Liver (tissue), 9 donors: ENCODE data around the gene GRAP2. TPM values are rescaled to one million over a fixed set of nuclear protein-coding genes. Genes with fewer than 3 reads are reported as not detected.
A peak's percentile ranks its signal among the peaks of the same experiment; 100 is the strongest.

Experiments
- DNase-seq: peaks from one replicate; pipeline ENCODE4 v3.0.0-alpha.2; 2017; ENCODE audit warnings: low spot score
- H3K27ac ChIP-seq, 2 donors: one replicate each; pipeline ENCODE4 v1.7.0; 2013; ENCODE audit warnings: inconsistent platforms in 2 of 2, low read length in 2 of 2, control low read depth in 1 of 2, low read depth in 1 of 2, mild to moderate bottlenecking in 1 of 2
- H3K27me3 ChIP-seq, 4 donors: one replicate each; pipeline versions ENCODE4 v1.6.1 to v1.7.0; 2013; ENCODE audit warnings: low read length in 3 of 4, inconsistent platforms in 1 of 4, mild to moderate bottlenecking in 1 of 4, moderate library complexity in 1 of 4; ENCODE audit not compliant: control insufficient read depth in 4 of 4, insufficient read depth in 4 of 4
- H3K36me3 ChIP-seq, 4 donors: one replicate each; pipeline versions ENCODE4 v1.6.1 to v1.7.0; 2013; ENCODE audit warnings: low read length in 3 of 4, mild to moderate bottlenecking in 3 of 4, low read depth in 1 of 4, moderate library complexity in 1 of 4; ENCODE audit not compliant: control insufficient read depth in 4 of 4, insufficient read depth in 3 of 4
- H3K4me1 ChIP-seq, 4 donors: one replicate each; pipeline versions ENCODE4 v1.6.1 to v1.7.0; 2013; ENCODE audit warnings: low read length in 3 of 4, mild to moderate bottlenecking in 3 of 4, moderate library complexity in 1 of 4; ENCODE audit not compliant: control insufficient read depth in 4 of 4, insufficient read depth in 4 of 4
- H3K4me3 ChIP-seq, 3 donors: one replicate each; pipeline versions ENCODE4 v1.6.1 to v1.7.0; 2013; ENCODE audit warnings: low read length in 3 of 3, control low read depth in 1 of 3, low read depth in 1 of 3, mild to moderate bottlenecking in 1 of 3
- H3K9ac ChIP-seq, 2 donors: one replicate each; pipeline ENCODE4 v1.7.0; 2013; ENCODE audit warnings: low read length in 2 of 2, mild to moderate bottlenecking in 2 of 2, moderate library complexity in 2 of 2, control low read depth in 1 of 2, low read depth in 1 of 2
- H3K9me3 ChIP-seq, 4 donors: one replicate each; pipeline versions ENCODE4 v1.6.1 to v1.7.0; 2013; ENCODE audit warnings: low read length in 3 of 4; ENCODE audit not compliant: control insufficient read depth in 4 of 4
- EGR1 ChIP-seq, 2 donors: IDR thresholded peaks; 2 replicates each; pipeline ENCODE4 v1.6.1; 2016 to 2018; ENCODE audit warnings: antibody characterized with exemption in 2 of 2, low read depth in 2 of 2
- FOXA1 ChIP-seq: IDR thresholded peaks from 2 replicates; pipeline ENCODE4 v1.6.1; 2016; ENCODE audit warnings: antibody characterized with exemption
- FOXA2 ChIP-seq: IDR thresholded peaks from 2 replicates; pipeline ENCODE4 v1.6.1; 2016; ENCODE audit warnings: antibody characterized with exemption
- GABPA ChIP-seq, 2 donors: IDR thresholded peaks in 1 of 2; conservative IDR thresholded peaks in 1 of 2; 2 replicates each; pipeline ENCODE4 v1.6.1; 2016; ENCODE audit warnings: antibody characterized with exemption in 2 of 2, mild to moderate bottlenecking in 1 of 2, moderate library complexity in 1 of 2
- HNF4A ChIP-seq, 2 donors: conservative IDR thresholded peaks; 2 replicates each; pipeline ENCODE4 v1.6.1; 2016; ENCODE audit warnings: antibody characterized with exemption in 2 of 2, mild to moderate bottlenecking in 2 of 2
- NR2F2 ChIP-seq: IDR thresholded peaks from 2 replicates; pipeline ENCODE4 v1.6.1; 2016; ENCODE audit warnings: antibody characterized with exemption
- RAD21 ChIP-seq, 2 donors: IDR thresholded peaks; 2 replicates each; pipeline ENCODE4 v1.6.1; 2016; ENCODE audit warnings: antibody characterized with exemption in 2 of 2, mild to moderate bottlenecking in 2 of 2
- RXRA ChIP-seq, 2 donors: IDR thresholded peaks; 2 replicates each; pipeline ENCODE4 v1.6.1; 2017 to 2018; ENCODE audit warnings: antibody characterized with exemption in 2 of 2, mild to moderate bottlenecking in 1 of 2
- SP1 ChIP-seq: IDR thresholded peaks from 2 replicates; pipeline ENCODE4 v1.6.1; 2018; ENCODE audit warnings: antibody characterized with exemption, mild to moderate bottlenecking
- TAF1 ChIP-seq: conservative IDR thresholded peaks from 2 replicates; pipeline ENCODE4 v1.6.1; 2016; ENCODE audit warnings: antibody characterized with exemption, mild to moderate bottlenecking
- WGBS: extraction: QIAGEN DNeasy Blood & Tissue Kit; methylation state at CpG from one replicate; pipeline ENCODE4 v1.1.7; 2013; 5-methylcytosine and 5-hydroxymethylcytosine counted together
- polyA plus RNA-seq, 2 donors: library from polyadenylated mRNA; stranded (reverse) in 1 of 2; unstranded in 1 of 2; fragments of 200-250 nt in 1 of 2; fragments of >200 nt in 1 of 2; fragmentation: Nextera tagmentation in 1 of 2; extraction: Ambion mirVana in 1 of 2; gene quantifications; one replicate each; pipeline versions ENCODE4 v1.2.1 to v1.2.3, GENCODE V29; 2013 to 2015
- total RNA-seq, 2 donors: library from RNA; depleted of rRNA; stranded (reverse); fragments of >200 nt; gene quantifications; one replicate each; pipeline ENCODE4 v1.2.3, GENCODE V29; 2014
- TF ChIP-seq, protein P1 (sequence below): IDR thresholded peaks from 2 replicates; pipeline ENCODE4 v1.6.1; 2016; ENCODE audit warnings: antibody characterized with exemption
- TF ChIP-seq, protein P2 (sequence below): IDR thresholded peaks from 2 replicates; pipeline ENCODE4 v1.6.1; 2016; ENCODE audit warnings: antibody characterized with exemption
- TF ChIP-seq, protein P3 (sequence below): IDR thresholded peaks from 2 replicates; pipeline ENCODE4 v1.6.1; 2016; ENCODE audit warnings: antibody characterized with exemption, mild to moderate bottlenecking
- TF ChIP-seq, protein P4 (sequence below): IDR thresholded peaks from 2 replicates; pipeline ENCODE4 v1.6.1; 2016; ENCODE audit warnings: antibody characterized with exemption
- donor health status: healthy.
- donor health status: healthy.
- donor health status: healthy.
- donor health status: healthy.
- donor health status: healthy.

GRAP2 gene
- total and polyA plus RNA-seq, 4 donors = 0.22 to 38.2 (median 0.78) TPM

DNA sequence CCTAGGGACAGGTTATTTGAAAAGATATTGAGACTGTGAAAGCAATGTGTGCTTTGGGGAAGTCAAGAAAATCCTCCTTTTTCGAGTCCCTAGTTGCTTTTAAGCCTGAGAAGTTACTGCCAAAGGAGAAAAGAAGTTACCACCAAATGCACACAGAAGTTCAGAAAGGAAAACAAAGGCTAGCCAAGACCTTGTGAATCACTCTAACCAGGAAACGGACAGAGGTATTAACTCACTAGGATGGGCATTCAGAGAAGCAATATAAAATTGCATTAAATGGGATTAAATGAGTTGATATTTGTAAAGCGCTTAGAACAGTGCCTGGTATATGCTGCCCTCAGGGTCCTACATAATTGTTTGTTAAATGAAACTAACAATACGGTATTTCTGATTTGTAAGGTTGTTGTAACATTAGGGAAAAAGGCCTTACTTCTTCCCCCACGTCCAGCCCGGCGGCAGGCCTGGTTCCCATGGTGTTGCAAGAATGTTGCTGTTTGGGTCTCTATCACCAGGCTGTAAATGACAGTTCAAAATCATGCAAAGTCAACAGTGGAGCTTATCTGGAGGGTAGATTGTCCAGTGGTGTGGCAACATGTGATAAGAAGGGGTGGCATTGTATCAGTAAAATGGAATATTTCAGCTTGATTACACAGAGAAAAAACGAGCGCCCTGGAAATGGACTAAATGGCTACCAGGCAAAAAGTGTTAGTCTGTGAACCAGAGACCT lies 66.4 kb downstream of the GRAP2 start:
- Histone ChIP-seq H3K4me3 (no peak overlapping the region), H3K27ac (no peak overlapping the region), H3K9me3 (no peaks in the 10 kb centered on the region), H3K36me3 (no peaks in the 10 kb centered on the region), H3K4me1 (peaks cover 0 to 4% (median 0%) of the 10 kb centered on the region in 4 donors), H3K27me3 (no peaks in the 10 kb centered on the region), H3K9ac (no peak overlapping the region)
- TF ChIP-seq RAD21 (IDR thresholded peaks at IDR 0.05) (no peak), GABPA (IDR thresholded peaks at IDR 0.05 in 1 of 2, conservative IDR thresholded peaks at IDR 0.05 in 1 of 2) (no peak), FOXA2 (peak; percentile 6)
- TF ChIP-seq, protein P1, sequence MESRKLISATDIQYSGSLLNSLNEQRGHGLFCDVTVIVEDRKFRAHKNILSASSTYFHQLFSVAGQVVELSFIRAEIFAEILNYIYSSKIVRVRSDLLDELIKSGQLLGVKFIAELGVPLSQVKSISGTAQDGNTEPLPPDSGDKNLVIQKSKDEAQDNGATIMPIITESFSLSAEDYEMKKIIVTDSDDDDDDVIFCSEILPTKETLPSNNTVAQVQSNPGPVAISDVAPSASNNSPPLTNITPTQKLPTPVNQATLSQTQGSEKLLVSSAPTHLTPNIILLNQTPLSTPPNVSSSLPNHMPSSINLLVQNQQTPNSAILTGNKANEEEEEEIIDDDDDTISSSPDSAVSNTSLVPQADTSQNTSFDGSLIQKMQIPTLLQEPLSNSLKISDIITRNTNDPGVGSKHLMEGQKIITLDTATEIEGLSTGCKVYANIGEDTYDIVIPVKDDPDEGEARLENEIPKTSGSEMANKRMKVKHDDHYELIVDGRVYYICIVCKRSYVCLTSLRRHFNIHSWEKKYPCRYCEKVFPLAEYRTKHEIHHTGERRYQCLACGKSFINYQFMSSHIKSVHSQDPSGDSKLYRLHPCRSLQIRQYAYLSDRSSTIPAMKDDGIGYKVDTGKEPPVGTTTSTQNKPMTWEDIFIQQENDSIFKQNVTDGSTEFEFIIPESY = no peak
- TF ChIP-seq, protein P2, sequence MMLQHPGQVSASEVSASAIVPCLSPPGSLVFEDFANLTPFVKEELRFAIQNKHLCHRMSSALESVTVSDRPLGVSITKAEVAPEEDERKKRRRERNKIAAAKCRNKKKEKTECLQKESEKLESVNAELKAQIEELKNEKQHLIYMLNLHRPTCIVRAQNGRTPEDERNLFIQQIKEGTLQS = no peak
- no peak for DNase-seq
- WGBS = 68% methylated on average over 9 of the region's 9 CpGs

DNA sequence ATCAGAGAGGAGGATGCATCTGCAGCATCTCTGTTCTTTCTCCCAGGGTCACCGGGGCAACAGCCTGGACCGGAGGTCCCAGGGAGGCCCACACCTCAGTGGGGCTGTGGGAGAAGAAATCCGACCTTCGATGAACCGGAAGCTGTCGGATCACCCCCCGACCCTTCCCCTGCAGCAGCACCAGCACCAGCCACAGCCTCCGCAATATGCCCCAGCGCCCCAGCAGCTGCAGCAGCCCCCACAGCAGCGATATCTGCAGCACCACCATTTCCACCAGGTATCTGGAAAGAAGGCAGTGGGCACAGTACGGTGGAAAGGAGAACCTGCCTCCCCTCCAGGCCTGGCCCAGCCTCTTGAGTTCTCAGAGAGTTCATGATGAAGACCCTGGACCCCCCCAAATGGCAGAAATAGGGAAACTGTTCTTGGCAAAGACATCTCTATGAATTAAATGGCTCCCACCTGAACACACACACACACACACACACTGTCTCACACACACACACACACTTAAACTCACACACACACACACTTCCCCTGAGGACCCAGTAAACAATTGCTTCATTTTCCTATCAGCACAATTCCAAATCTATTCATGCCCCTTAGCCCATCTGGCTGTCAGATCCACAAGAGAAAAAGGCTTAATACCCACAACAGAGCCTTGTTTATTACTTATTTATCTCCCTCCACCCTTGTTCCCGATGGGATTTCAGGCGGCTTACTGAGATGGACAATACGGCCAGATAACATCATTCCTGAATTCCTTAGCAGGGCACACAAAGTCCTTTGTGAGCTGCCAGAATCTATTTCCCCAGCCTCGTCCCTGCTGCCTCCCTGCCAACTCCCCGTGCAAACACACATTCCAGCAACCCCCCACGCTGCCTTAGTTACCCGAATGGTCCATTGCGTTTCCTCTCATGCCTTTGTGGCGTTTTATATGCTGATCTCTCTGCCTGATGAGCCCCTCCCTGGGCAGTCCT lies 67.4 kb downstream of the GRAP2 start:
- no peak for DNase-seq
- H3K36me3 ChIP-seq = no peaks in the 10 kb centered on the region
- no peak overlapping the region for H3K4me3 ChIP-seq
- no peak overlapping the region for H3K27ac ChIP-seq
- H3K9me3 ChIP-seq = no peaks in the 10 kb centered on the region
- no peak overlapping the region for H3K9ac ChIP-seq
- H3K27me3 ChIP-seq = no peaks in the 10 kb centered on the region
- no peak for TF ChIP-seq TAF1
- peak; percentile 53 for TF ChIP-seq SP1
- 70% methylated on average over 20 of the region's 20 CpGs for WGBS
- H3K4me1 ChIP-seq = peaks cover 0 to 4% (median 0%) of the 10 kb centered on the region in 4 donors

DNA sequence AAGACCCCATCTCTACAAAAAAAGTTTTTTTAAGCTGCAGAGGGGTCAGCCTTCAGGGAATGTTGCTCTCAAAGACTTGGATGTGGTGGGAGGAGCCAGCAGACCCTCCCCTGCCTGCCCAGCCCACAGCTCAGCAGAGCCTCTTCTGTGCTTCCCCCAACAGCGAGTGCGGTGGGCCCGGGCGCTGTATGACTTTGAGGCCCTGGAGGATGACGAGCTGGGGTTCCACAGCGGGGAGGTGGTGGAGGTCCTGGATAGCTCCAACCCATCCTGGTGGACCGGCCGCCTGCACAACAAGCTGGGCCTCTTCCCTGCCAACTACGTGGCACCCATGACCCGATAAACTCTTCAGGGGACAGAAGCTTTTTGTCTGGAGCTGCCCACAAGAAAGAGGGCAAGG lies 69.9 kb downstream of the GRAP2 start:
- whole genome bisulfite sequencing = 96% methylated on average over 10 of the region's 10 CpGs
- no peaks in the 10 kb centered on the region for H3K27me3 ChIP-seq
- no peak for DNase-seq

More for the DNA sequence above, 69.9 kb downstream of the GRAP2 start:
- no peak overlapping the region for H3K4me3 ChIP-seq
- TF ChIP-seq NR2F2 = no peak
- TF ChIP-seq GABPA (IDR thresholded peaks at IDR 0.05 in 1 of 2, conservative IDR thresholded peaks at IDR 0.05 in 1 of 2) = no peak
- no peak for TF ChIP-seq HNF4A (conservative IDR thresholded peaks at IDR 0.05)
- TF ChIP-seq EGR1 (IDR thresholded peaks at IDR 0.05; ENCODE audit: low read depth in 2 of 2) = no peak
- no peak for TF ChIP-seq FOXA1
- TF ChIP-seq FOXA2 = no peak
- TF ChIP-seq TAF1 = no peak
- TF ChIP-seq, protein P3, sequence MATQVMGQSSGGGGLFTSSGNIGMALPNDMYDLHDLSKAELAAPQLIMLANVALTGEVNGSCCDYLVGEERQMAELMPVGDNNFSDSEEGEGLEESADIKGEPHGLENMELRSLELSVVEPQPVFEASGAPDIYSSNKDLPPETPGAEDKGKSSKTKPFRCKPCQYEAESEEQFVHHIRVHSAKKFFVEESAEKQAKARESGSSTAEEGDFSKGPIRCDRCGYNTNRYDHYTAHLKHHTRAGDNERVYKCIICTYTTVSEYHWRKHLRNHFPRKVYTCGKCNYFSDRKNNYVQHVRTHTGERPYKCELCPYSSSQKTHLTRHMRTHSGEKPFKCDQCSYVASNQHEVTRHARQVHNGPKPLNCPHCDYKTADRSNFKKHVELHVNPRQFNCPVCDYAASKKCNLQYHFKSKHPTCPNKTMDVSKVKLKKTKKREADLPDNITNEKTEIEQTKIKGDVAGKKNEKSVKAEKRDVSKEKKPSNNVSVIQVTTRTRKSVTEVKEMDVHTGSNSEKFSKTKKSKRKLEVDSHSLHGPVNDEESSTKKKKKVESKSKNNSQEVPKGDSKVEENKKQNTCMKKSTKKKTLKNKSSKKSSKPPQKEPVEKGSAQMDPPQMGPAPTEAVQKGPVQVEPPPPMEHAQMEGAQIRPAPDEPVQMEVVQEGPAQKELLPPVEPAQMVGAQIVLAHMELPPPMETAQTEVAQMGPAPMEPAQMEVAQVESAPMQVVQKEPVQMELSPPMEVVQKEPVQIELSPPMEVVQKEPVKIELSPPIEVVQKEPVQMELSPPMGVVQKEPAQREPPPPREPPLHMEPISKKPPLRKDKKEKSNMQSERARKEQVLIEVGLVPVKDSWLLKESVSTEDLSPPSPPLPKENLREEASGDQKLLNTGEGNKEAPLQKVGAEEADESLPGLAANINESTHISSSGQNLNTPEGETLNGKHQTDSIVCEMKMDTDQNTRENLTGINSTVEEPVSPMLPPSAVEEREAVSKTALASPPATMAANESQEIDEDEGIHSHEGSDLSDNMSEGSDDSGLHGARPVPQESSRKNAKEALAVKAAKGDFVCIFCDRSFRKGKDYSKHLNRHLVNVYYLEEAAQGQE = no peak
- TF ChIP-seq, protein P1 = no peak
- TF ChIP-seq, protein P4, sequence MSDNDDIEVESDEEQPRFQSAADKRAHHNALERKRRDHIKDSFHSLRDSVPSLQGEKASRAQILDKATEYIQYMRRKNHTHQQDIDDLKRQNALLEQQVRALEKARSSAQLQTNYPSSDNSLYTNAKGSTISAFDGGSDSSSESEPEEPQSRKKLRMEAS = no peak
- no peak for TF ChIP-seq RXRA (IDR thresholded peaks at IDR 0.05)
- no peaks in the 10 kb centered on the region for H3K9me3 ChIP-seq
- no peak overlapping the region for H3K27ac ChIP-seq
- no peaks in the 10 kb centered on the region for H3K36me3 ChIP-seq
- H3K4me1 ChIP-seq = peaks cover 0 to 4% (median 0%) of the 10 kb centered on the region in 4 donors
- H3K9ac ChIP-seq = no peak overlapping the region
